Stimulated activated CD8-positive, alpha-beta memory T cell treated with anti-CD3 and anti-CD28 coated beads, Interleukin-15, amount 100 ng/mL, for 48 hours (primary cell): ENCODE measurements around the gene MAML2.

Source experiments
- DNase-seq, 2 donors: peaks; one replicate each; pipeline ENCODE4 v3.0.0-alpha.2; 2020; ENCODE audit warnings: low read depth in 2 of 2

The MAML2 gene

GRCh38 chr11:96012086-96012824, 330.7 kb downstream of the MAML2 start:
- DNase-seq: peak in 1 of 2 donors; percentile 12

GRCh38 chr11:96010683-96011082, 332.3 kb downstream of the MAML2 start:
- DNase-seq: no peak

- no peak for DNase-seq
These were observed 334.8 kb downstream of the MAML2 start for GRCh38 chr11:96008161-96008720.

GRCh38 chr11:96006037-96006436, 337.0 kb downstream of the MAML2 start:
- no peak for DNase-seq

- no peak for DNase-seq
These were observed 338.1 kb downstream of the MAML2 start for GRCh38 chr11:96004862-96005261.

GRCh38 chr11:96002754-96003290, 340.2 kb downstream of the MAML2 start:
- DNase-seq: no peak

- no peak for DNase-seq
These were observed 340.7 kb downstream of the MAML2 start for GRCh38 chr11:96002339-96002738.

- no peak for DNase-seq
These were observed 342.0 kb downstream of the MAML2 start for GRCh38 chr11:96001037-96001436.

GRCh38 chr11:95999711-96000406, 343.1 kb downstream of the MAML2 start:
- no peak for DNase-seq

- DNase-seq: no peak
These were observed 346.3 kb downstream of the MAML2 start for GRCh38 chr11:95996621-95997235.

GRCh38 chr11:95994329-95994728, 348.7 kb downstream of the MAML2 start:
- no peak for DNase-seq

- DNase-seq: no peak
These were observed 349.3 kb downstream of the MAML2 start for GRCh38 chr11:95993438-95994298.

- no peak for DNase-seq
These were observed 351.4 kb downstream of the MAML2 start for GRCh38 chr11:95991545-95991944.

- no peak for DNase-seq
These were observed 351.9 kb downstream of the MAML2 start for GRCh38 chr11:95991101-95991500.

GRCh38 chr11:95989780-95990179, 353.2 kb downstream of the MAML2 start:
- DNase-seq: no peak

GRCh38 chr11:95989076-95989605, 353.9 kb downstream of the MAML2 start:
- no peak for DNase-seq

- no peak for DNase-seq
These were observed 357.7 kb downstream of the MAML2 start for GRCh38 chr11:95985174-95985808.

GRCh38 chr11:95984072-95984471, 358.9 kb downstream of the MAML2 start:
- DNase-seq: no peak

- DNase-seq: no peak
These were observed 365.3 kb downstream of the MAML2 start for GRCh38 chr11:95977534-95978174.

GRCh38 chr11:95976550-95976949, 366.4 kb downstream of the MAML2 start:
- no peak for DNase-seq
